ENCODE data around the gene LECT2. TPM values are rescaled to one million over a fixed set of nuclear protein-coding genes. Genes with fewer than 3 reads are reported as not detected.

The LECT2 gene
- total RNA-seq, 1 donor from 2014 or later = not detected

DNA sequence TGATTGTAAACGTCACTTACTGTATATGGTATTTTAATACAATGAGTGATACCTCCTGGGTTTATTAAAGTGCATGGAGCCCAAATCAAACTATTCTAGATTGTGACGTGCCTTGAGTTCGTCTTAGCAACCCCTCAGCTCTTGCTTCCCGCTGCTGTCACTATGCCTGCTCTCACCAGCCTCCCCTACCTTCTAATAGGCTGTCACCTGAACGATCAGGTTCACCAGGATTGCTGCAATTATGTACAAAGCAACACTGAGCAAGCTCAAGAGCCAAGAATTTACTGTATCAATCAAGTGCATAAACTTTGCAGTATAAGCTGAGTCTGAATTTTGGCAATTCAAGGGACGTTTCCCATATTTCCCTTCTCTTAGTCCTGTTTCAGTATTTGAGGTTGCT is 3.0 kb downstream of the LECT2 start:
- Mint-ChIP-seq H3K4me1 (ENCODE audit: unreplicated experiment) (peaks cover 9% of the 10 kb centered on the region), H3K27ac (no peak overlapping the region), H3K4me3 (no peak overlapping the region), H3K36me3 (no peaks in the 10 kb centered on the region), H3K9me3 (no peaks in the 10 kb centered on the region), H3K27me3 (peaks cover 29% of the 10 kb centered on the region)
- DNase-seq (ENCODE audit: extremely low spot score, unreplicated experiment) = no peak
- TF ChIP-seq, protein P1, sequence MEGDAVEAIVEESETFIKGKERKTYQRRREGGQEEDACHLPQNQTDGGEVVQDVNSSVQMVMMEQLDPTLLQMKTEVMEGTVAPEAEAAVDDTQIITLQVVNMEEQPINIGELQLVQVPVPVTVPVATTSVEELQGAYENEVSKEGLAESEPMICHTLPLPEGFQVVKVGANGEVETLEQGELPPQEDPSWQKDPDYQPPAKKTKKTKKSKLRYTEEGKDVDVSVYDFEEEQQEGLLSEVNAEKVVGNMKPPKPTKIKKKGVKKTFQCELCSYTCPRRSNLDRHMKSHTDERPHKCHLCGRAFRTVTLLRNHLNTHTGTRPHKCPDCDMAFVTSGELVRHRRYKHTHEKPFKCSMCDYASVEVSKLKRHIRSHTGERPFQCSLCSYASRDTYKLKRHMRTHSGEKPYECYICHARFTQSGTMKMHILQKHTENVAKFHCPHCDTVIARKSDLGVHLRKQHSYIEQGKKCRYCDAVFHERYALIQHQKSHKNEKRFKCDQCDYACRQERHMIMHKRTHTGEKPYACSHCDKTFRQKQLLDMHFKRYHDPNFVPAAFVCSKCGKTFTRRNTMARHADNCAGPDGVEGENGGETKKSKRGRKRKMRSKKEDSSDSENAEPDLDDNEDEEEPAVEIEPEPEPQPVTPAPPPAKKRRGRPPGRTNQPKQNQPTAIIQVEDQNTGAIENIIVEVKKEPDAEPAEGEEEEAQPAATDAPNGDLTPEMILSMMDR (conservative IDR thresholded peaks at IDR 0.05) = no peak

DNA sequence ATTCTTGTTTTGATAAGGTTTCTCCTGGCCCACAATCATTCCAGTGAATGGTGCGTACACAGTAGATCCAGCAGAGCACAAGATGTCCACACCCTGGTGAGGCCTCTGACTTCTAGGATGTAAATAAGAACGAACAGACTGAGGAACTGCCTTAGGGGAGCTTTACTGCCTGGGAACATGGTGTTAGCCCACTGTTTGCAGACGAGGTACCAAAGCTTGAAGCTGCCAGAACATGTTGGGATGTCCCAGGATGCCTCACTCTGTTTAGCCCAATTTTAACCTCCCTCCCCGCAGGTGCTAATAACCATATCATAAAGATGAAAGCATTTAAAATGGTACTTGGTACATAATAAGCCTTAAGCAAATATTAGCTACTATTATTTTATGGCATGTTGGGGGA is 3.5 kb downstream of the LECT2 start:
- no peak overlapping the region for H3K4me3 Mint-ChIP-seq
- no peak for DNase-seq (ENCODE audit: extremely low spot score, unreplicated experiment)
- peaks cover 9% of the 10 kb centered on the region for H3K4me1 Mint-ChIP-seq (ENCODE audit: unreplicated experiment)
- peaks cover 29% of the 10 kb centered on the region for H3K27me3 Mint-ChIP-seq
- no peaks in the 10 kb centered on the region for H3K9me3 Mint-ChIP-seq
- H3K27ac Mint-ChIP-seq = no peak overlapping the region
- TF ChIP-seq, protein P1 (conservative IDR thresholded peaks at IDR 0.05) = no peak
- no peaks in the 10 kb centered on the region for H3K36me3 Mint-ChIP-seq

DNA sequence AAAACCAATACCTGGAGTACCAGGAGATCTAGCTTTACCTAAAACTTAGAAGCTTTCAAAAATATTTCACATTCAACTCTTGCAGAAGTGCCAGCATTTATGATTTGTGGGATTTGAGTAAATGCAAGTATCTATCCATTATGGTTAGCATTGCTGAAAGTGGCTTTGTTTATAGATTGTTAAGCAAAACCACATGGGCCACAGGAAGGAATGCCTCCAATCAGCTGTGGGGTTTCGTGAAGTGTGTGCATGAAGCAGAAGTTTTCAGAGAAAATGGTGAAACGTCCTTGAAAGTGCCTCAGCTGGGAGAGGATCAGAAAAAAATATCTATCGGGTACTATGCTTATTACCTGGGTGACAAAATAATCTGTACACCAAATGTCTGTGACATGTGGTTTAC is 4.2 kb downstream of the LECT2 start:
- peaks cover 29% of the 10 kb centered on the region for H3K27me3 Mint-ChIP-seq
- DNase-seq (ENCODE audit: extremely low spot score, unreplicated experiment) = no peak
- H3K9me3 Mint-ChIP-seq = no peaks in the 10 kb centered on the region
- H3K27ac Mint-ChIP-seq = no peak overlapping the region
- no peaks in the 10 kb centered on the region for H3K36me3 Mint-ChIP-seq
- TF ChIP-seq, protein P1 (conservative IDR thresholded peaks at IDR 0.05) = no peak
- peaks cover 9% of the 10 kb centered on the region for H3K4me1 Mint-ChIP-seq (ENCODE audit: unreplicated experiment)
- no peak overlapping the region for H3K4me3 Mint-ChIP-seq

DNA sequence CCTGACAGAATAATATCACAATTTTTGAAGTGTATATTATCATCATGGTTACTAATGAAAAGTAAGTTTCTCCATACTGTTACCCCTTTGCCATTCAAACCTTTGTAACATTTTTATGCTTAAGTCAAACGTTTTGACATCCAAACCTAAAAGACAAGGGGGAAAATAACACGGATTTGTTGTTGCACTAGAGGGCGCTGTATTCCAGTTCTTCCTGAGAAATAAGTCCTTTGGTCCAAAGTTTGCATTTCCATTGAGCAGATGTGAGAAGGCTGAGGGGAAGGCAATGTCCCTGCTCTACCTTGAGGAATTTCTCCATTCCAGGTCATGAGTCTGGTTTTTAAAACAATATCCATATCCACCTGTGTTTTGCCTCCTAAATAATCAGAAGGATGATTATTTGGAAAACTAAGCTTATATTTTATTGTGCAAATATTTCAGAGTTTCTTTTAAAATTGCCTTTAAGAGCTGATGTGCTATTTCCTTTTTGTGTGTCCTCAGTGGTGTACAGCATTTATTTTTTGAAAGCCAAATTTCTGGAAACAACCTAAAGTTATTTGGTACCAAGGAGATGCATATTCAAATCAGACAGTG is 9.7 kb downstream of the LECT2 start:
- Mint-ChIP-seq H3K27me3 (peaks cover 18% of the 10 kb centered on the region), H3K4me3 (no peak overlapping the region), H3K27ac (no peak overlapping the region), H3K36me3 (no peaks in the 10 kb centered on the region), H3K4me1 (ENCODE audit: unreplicated experiment) (peaks cover 13% of the 10 kb centered on the region), H3K9me3 (no peaks in the 10 kb centered on the region)
- no peak for DNase-seq (ENCODE audit: extremely low spot score, unreplicated experiment)
- TF ChIP-seq, protein P1 (conservative IDR thresholded peaks at IDR 0.05) = peak; percentile 91

DNA sequence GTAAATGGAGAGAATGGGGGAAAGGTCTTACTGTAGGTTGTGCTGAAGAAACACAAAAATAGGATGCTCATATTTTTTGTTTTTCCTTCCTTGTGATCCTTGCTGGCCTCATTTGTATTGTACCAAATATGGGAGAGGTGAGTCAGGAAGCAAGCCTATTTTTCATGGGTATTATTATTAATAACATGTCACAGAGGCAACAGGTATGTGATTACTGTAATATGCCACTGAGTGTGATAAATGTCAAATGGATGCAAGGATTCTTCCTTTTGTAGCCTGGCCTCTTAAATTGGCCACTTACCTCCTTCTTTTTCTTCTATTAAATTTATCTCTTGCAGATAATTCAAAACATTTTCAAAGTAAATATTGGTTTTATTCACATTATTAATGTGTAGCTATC is 10.2 kb downstream of the LECT2 start:
- Mint-ChIP-seq H3K4me3 (no peak overlapping the region), H3K27me3 (peaks cover 17% of the 10 kb centered on the region), H3K9me3 (no peaks in the 10 kb centered on the region), H3K27ac (no peak overlapping the region), H3K4me1 (ENCODE audit: unreplicated experiment) (peaks cover 13% of the 10 kb centered on the region), H3K36me3 (no peaks in the 10 kb centered on the region)
- no peak for DNase-seq (ENCODE audit: extremely low spot score, unreplicated experiment)
- TF ChIP-seq, protein P1 (conservative IDR thresholded peaks at IDR 0.05) = no peak

Measured in type B pancreatic cell (in vitro differentiated cells).